ENCODE data around the gene DDAH1.

- TF ChIP-seq POLR2A (IDR thresholded peaks at IDR 0.05; ENCODE audit: control extremely low read depth in 1 of 2, low read depth in 2 of 2, low read length in 2 of 2) = no peak
- no peak for TF ChIP-seq RBBP5 (IDR thresholded peaks at IDR 0.05; ENCODE audit: borderline replicate concordance, low read depth, low read length)
These were observed 115.7 kb downstream of the DDAH1 start for GRCh38 chr1:85349224-85349623.
